Measurements from ENCODE around the gene RNF38.

- TF ChIP-seq CTCF (IDR thresholded peaks at IDR 0.05) (no peak), POLR2A (IDR thresholded peaks at IDR 0.05) (no peak)
These were observed 79.6 kb downstream of the RNF38 start for GRCh38 chr9:36320466-36320865.
